TTC549 (cell line): ENCODE results near the gene RGS3.

Experiments used
- FAIRE-seq: peaks from 2 replicates; lab custom pipeline; 2012; peaks lifted over from hg19 to GRCh38; lab: Jason Lieb, UNC

Gene RGS3

GRCh38 chr9:113620377-113621161 is 157.0 kb downstream of the RGS3 start:
- FAIRE-seq, result no peak

GRCh38 chr9:113621309-113621791 is 157.8 kb downstream of the RGS3 start:
- no peak for FAIRE-seq

- FAIRE-seq, result no peak
These were observed 158.5 kb downstream of the RGS3 start for GRCh38 chr9:113621980-113622379.

GRCh38 chr9:113622600-113623400 is 159.3 kb downstream of the RGS3 start:
- no peak for FAIRE-seq

- no peak for FAIRE-seq
These were observed 160.4 kb downstream of the RGS3 start for GRCh38 chr9:113623851-113624485.

GRCh38 chr9:113624721-113625120 is 161.2 kb downstream of the RGS3 start:
- no peak for FAIRE-seq

GRCh38 chr9:113625486-113625885 is 162.0 kb downstream of the RGS3 start:
- FAIRE-seq, result no peak

GRCh38 chr9:113626735-113627495 is 163.4 kb downstream of the RGS3 start:
- no peak for FAIRE-seq

GRCh38 chr9:113628621-113629020 is 165.1 kb downstream of the RGS3 start:
- no peak for FAIRE-seq

- no peak for FAIRE-seq
These were observed 167.0 kb downstream of the RGS3 start for GRCh38 chr9:113630386-113631136.

GRCh38 chr9:113631137-113631765 is 167.7 kb downstream of the RGS3 start:
- no peak for FAIRE-seq

- FAIRE-seq, result no peak
These were observed 168.5 kb downstream of the RGS3 start for GRCh38 chr9:113631871-113632665.

GRCh38 chr9:113632776-113633590 is 169.5 kb downstream of the RGS3 start:
- FAIRE-seq, result no peak

GRCh38 chr9:113633782-113634595 is 170.5 kb downstream of the RGS3 start:
- no peak for FAIRE-seq

- no peak for FAIRE-seq
These were observed 171.3 kb downstream of the RGS3 start for GRCh38 chr9:113634596-113635515.

GRCh38 chr9:113635586-113635985 is 172.1 kb downstream of the RGS3 start:
- FAIRE-seq, result no peak

- no peak for FAIRE-seq
These were observed 172.6 kb downstream of the RGS3 start for GRCh38 chr9:113636165-113636564.
